NCI-H2029 (cell line): ENCODE measurements around the gene AK5.

ENCODE experiments used
- DNase-seq: peaks from one replicate; lab custom pipeline; 2025; lab: John Stamatoyannopoulos, UW

AK5 gene

GRCh38 chr1:77541162-77541545 lies 259.3 kb downstream of the AK5 start:
- no peak for DNase-seq

GRCh38 chr1:77542813-77543420 lies 261.1 kb downstream of the AK5 start:
- DNase-seq, result no peak

- no peak for DNase-seq
Measured at GRCh38 chr1:77543822-77544448, 262.1 kb downstream of the AK5 start.

- no peak for DNase-seq
Measured at GRCh38 chr1:77544845-77545244, 263.0 kb downstream of the AK5 start.

- DNase-seq, result no peak
Measured at GRCh38 chr1:77545970-77546369, 264.2 kb downstream of the AK5 start.

GRCh38 chr1:77546890-77547289 lies 265.1 kb downstream of the AK5 start:
- DNase-seq, result no peak

- DNase-seq, result no peak
Measured at GRCh38 chr1:77548285-77548684, 266.5 kb downstream of the AK5 start.

GRCh38 chr1:77550135-77550534 lies 268.3 kb downstream of the AK5 start:
- DNase-seq, result no peak

GRCh38 chr1:77552626-77553025 lies 270.8 kb downstream of the AK5 start:
- DNase-seq, result no peak

- DNase-seq, result no peak
Measured at GRCh38 chr1:77553568-77554291, 271.9 kb downstream of the AK5 start.

- no peak for DNase-seq
Measured at GRCh38 chr1:77556045-77556444, 274.2 kb downstream of the AK5 start.

GRCh38 chr1:77557053-77557452 lies 275.2 kb downstream of the AK5 start:
- DNase-seq, result no peak

GRCh38 chr1:77558591-77559164 lies 276.9 kb downstream of the AK5 start:
- DNase-seq, result no peak

- DNase-seq, result no peak
Measured at GRCh38 chr1:77560741-77561140, 278.9 kb downstream of the AK5 start.

- no peak for DNase-seq
Measured at GRCh38 chr1:77562596-77563150, 280.9 kb downstream of the AK5 start.

GRCh38 chr1:77565321-77565720 lies 283.5 kb downstream of the AK5 start:
- DNase-seq, result no peak

GRCh38 chr1:77571642-77572041 lies 289.8 kb downstream of the AK5 start:
- DNase-seq, result no peak

GRCh38 chr1:77579547-77579946 lies 297.7 kb downstream of the AK5 start:
- DNase-seq, result no peak

GRCh38 chr1:77582905-77583304 lies 301.1 kb downstream of the AK5 start:
- no peak for DNase-seq

GRCh38 chr1:77583483-77583882 lies 301.7 kb downstream of the AK5 start:
- no peak for DNase-seq

GRCh38 chr1:77584884-77585283 lies 303.1 kb downstream of the AK5 start:
- no peak for DNase-seq

- DNase-seq, result no peak
Measured at GRCh38 chr1:77585610-77586314, 303.9 kb downstream of the AK5 start.
